C4-2B (cell line): ENCODE results near the gene AMZ1.

Source experiments
- ZFX ChIP-seq: fragments of 450-650 bp; IDR thresholded peaks from 2 replicates; pipeline ENCODE4 v1.6.1; 2017
- TF ChIP-seq, protein P1 (sequence below): fragments of 450-650 bp; conservative IDR thresholded peaks from 2 replicates; pipeline ENCODE4 v1.5.1; 2017; ENCODE audit warnings: mild to moderate bottlenecking

DNA sequence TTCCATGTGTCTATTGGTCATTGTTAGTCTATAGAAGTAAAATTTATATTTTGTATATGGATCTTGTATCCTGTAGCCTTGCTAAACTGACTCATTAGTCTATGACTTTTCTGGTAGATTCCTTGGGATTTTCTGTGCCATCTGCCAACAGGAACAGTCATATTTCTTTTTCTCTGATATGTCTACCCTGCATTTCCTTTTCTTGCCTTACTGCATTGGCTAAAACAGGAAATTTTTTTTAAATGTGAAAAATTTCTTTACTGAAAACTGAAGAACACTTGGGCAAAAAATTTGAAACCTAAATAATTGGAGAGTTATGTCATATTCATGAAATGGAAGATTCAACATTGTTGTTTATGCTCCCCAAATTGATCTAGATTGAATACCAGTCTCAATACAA lies 67.5 kb downstream of the AMZ1 start:
- TF ChIP-seq, protein P1, sequence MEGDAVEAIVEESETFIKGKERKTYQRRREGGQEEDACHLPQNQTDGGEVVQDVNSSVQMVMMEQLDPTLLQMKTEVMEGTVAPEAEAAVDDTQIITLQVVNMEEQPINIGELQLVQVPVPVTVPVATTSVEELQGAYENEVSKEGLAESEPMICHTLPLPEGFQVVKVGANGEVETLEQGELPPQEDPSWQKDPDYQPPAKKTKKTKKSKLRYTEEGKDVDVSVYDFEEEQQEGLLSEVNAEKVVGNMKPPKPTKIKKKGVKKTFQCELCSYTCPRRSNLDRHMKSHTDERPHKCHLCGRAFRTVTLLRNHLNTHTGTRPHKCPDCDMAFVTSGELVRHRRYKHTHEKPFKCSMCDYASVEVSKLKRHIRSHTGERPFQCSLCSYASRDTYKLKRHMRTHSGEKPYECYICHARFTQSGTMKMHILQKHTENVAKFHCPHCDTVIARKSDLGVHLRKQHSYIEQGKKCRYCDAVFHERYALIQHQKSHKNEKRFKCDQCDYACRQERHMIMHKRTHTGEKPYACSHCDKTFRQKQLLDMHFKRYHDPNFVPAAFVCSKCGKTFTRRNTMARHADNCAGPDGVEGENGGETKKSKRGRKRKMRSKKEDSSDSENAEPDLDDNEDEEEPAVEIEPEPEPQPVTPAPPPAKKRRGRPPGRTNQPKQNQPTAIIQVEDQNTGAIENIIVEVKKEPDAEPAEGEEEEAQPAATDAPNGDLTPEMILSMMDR, result no peak
- no peak for TF ChIP-seq ZFX
